Activated CD8-positive, alpha-beta T cell treated with anti-CD3 and anti-CD28 coated beads for 36 hours (primary cell): Measurements from ENCODE around the gene PEPD. TPM values are rescaled to one million over a fixed set of nuclear protein-coding genes. Genes with fewer than 3 reads are reported as not detected.

Experiments used
- ATAC-seq: fragments of 200-7000 bp; cut with Tn5 transposase; one replicate; pipeline ENCODE4 v1.10.0; 2021; ENCODE audit warnings: mild to moderate bottlenecking, moderate library complexity
- CTCF ChIA-PET: fragments of 350-600 bp; sonication (Branson Sonifier 250); formaldehyde crosslinking; loops from one replicate; lab custom pipeline; 2021; ENCODE audit warnings: antibody characterized with exemption; lab: Charles Lee
- POLR2A ChIA-PET: fragments of 350-600 bp; sonication (Branson Sonifier 250); formaldehyde crosslinking; loops from one replicate; lab custom pipeline; 2021; ENCODE audit warnings: antibody characterized with exemption; lab: Charles Lee
- DNase-seq: peaks from one replicate; pipeline ENCODE4 v3.0.0-alpha.2; 2020
- H3K27ac Mint-ChIP-seq: one replicate; pipeline ENCODE4 v1.8.0; 2021; ENCODE audit warnings: mild to moderate bottlenecking, mixed read lengths
- H3K27me3 Mint-ChIP-seq: one replicate; pipeline ENCODE4 v1.8.0; 2021; ENCODE audit warnings: mixed read lengths
- H3K36me3 Mint-ChIP-seq: one replicate; pipeline ENCODE4 v1.8.0; 2021; ENCODE audit warnings: low read depth, mixed read lengths
- H3K4me1 Mint-ChIP-seq: one replicate; pipeline ENCODE4 v1.8.0; 2021; ENCODE audit warnings: low read depth, mixed read lengths
- H3K4me3 Mint-ChIP-seq: one replicate; pipeline ENCODE4 v1.8.0; 2021; ENCODE audit warnings: mild to moderate bottlenecking, moderate library complexity, mixed read lengths
- H3K9me3 Mint-ChIP-seq: one replicate; pipeline ENCODE4 v1.8.0; 2021; ENCODE audit warnings: mixed read lengths
- CTCF ChIP-seq: fragments of 200-600 bp; IDR thresholded peaks from one replicate; pipeline ENCODE4 v1.8.0; 2022; ENCODE audit warnings: antibody characterized with exemption, mild to moderate bottlenecking
- intact Hi-C: fragments of 100-400 bp; cut with micrococcal nuclease; formaldehyde crosslinking; loops from one replicate; pipeline ENCODE4 v1.10.0; 2022
- total RNA-seq, 2 experiments: library from RNA; stranded (reverse); gene quantifications; one replicate each; pipeline ENCODE4 v1.2.3, GENCODE V29; 2021

PEPD gene
- total RNA-seq, 2 experiments from 2014 or later = 32.6 to 34.6 TPM

GRCh38 chr19:33471111-33471996 is 50.2 kb downstream of the PEPD start:
- Mint-ChIP-seq H3K27me3 (no peaks in the 10 kb centered on the region), H3K27ac (no peak overlapping the region), H3K4me1 (no peaks in the 10 kb centered on the region), H3K9me3 (no peaks in the 10 kb centered on the region), H3K4me3 (no peak overlapping the region), H3K36me3 (peaks cover 3% of the 10 kb centered on the region)
- ChIA-PET POLR2A (no interaction called here), CTCF (no interaction called here)
- intact Hi-C loops = no loop called here
- TF ChIP-seq CTCF = no peak
- ATAC-seq (no peak), DNase-seq (no peak)

GRCh38 chr19:33470686-33471085 is 50.9 kb downstream of the PEPD start:
- Mint-ChIP-seq H3K36me3 (peaks cover 3% of the 10 kb centered on the region), H3K4me1 (no peaks in the 10 kb centered on the region), H3K27me3 (no peaks in the 10 kb centered on the region), H3K9me3 (no peaks in the 10 kb centered on the region), H3K27ac (no peak overlapping the region), H3K4me3 (no peak overlapping the region)
- no peak for TF ChIP-seq CTCF
- POLR2A ChIA-PET = no interaction called here
- no peak for ATAC-seq
- no peak for DNase-seq
- intact Hi-C loops = no loop called here
- CTCF ChIA-PET = no interaction called here

- Mint-ChIP-seq H3K9me3 (no peaks in the 10 kb centered on the region), H3K27me3 (no peaks in the 10 kb centered on the region), H3K36me3 (peaks cover 3% of the 10 kb centered on the region), H3K4me3 (no peak overlapping the region), H3K27ac (no peak overlapping the region), H3K4me1 (no peaks in the 10 kb centered on the region)
- DNase-seq (no peak), ATAC-seq (no peak)
- TF ChIP-seq CTCF = no peak
- intact Hi-C loops = no loop called here
- ChIA-PET CTCF (no interaction called here), POLR2A (no interaction called here)
Observed at GRCh38 chr19:33470040-33470330, 51.6 kb downstream of the PEPD start.

GRCh38 chr19:33469171-33470039 is 52.2 kb downstream of the PEPD start:
- H3K4me1 Mint-ChIP-seq = no peaks in the 10 kb centered on the region
- ChIA-PET CTCF (no interaction called here), POLR2A (no interaction called here)
- H3K9me3 Mint-ChIP-seq = no peaks in the 10 kb centered on the region
- intact Hi-C loops = no loop called here
- H3K36me3 Mint-ChIP-seq = peaks cover 3% of the 10 kb centered on the region
- TF ChIP-seq CTCF = no peak
- no peaks in the 10 kb centered on the region for H3K27me3 Mint-ChIP-seq
- DNase-seq = no peak
- no peak overlapping the region for H3K27ac Mint-ChIP-seq
- H3K4me3 Mint-ChIP-seq = no peak overlapping the region
- no peak for ATAC-seq
